Measurements from ENCODE around the gene NTS.

The NTS gene

DNA sequence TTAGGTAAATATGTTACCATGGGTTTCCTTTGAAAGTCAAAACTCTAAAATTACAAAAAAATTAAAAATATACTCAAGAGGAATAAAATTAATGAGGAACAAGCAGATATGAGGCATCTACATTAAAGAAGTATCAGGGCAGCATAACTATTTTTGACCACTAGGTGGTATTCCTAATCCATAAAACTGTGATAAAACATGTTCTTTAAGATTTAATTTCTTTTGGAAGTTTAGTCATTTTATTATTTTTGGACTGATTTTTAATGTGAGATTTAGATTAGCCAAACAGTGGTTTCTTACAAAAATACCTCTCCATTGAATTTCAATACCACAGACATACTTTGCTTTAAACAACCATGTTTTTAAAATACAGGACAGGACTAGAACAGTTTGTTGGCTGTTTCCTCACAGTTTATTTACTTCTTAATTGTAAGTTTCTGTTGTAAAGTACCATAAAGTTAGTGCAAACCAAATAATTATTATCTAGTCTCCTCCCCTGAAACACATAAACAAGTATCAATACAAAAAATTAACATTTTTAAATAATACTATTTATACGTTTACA, 49.8 kb downstream of the NTS start:
- DNase-seq (ENCODE audit: low read depth in 2 of 2) = no peak

DNA sequence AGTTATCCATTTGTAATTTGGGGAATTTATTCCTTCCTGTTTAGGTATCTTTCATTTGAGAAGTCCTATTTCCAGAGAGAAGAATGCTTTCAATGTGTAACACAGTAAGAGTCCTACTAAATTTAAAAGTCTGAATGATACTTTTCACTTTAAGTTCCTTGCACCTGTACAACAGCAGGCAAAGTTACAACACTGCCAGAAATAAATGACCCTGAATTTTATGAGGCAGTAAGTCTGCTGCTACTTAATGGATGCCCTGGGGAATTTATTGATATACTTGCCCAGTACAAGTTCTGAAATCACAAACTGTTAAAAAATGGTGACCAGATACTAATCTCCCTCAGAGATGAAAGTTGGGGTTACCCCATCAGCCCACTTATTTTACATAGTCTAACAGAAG, 53.1 kb downstream of the NTS start:
- DNase-seq (ENCODE audit: low read depth in 2 of 2) = no peak

Measured in stimulated activated CD8-positive, alpha-beta memory T cell treated with anti-CD3 and anti-CD28 coated beads, Interleukin-7, amount 100 ng/mL, for 4 hours (primary cell).